ENCODE measurements around the gene NCAN. TPM values are rescaled to one million over a fixed set of nuclear protein-coding genes. Genes with fewer than 3 reads are reported as not detected.

The NCAN gene
- polyA plus RNA-seq, 1 donor (not counting 4 experiments of a cell fraction or from before 2014, with no cell fraction given), result not detected

DNA sequence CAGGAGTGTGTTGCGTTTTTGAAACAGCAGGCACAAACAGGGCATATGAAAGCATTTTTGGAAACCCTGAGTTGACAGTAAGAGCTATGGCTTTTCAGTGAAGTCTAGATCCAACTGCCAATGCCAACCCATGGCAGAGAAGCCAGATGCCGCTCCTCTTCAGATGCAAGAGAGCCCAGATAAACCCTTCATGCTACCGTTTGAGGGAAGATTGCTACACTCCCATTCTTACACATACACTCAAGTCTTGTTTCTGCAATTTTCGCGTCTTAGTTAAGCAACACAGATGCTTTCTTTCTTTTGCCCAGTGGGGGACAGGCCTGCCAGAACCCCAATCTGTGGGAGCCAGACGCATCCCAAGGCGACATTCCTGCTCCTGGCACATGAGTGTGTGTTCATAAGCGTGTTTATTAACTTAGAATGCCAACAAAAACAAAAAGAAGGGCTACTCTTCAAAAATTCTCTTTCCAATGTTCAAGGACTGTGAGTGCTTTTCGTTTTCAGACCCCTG lies 30.2 kb upstream of the NCAN start:
- Histone ChIP-seq H3K9ac (ENCODE audit: control insufficient read depth, extremely low read depth, insufficient read depth, low read length) (no peak overlapping the region), H3K9me3 (ENCODE audit: control insufficient read depth, low read depth, low read length) (no peaks in the 10 kb centered on the region), H3K27me3 (ENCODE audit: control insufficient read depth, extremely low read depth, insufficient read depth, low read length) (no peaks in the 10 kb centered on the region), H3K27ac (ENCODE audit: control insufficient read depth, insufficient read depth, low read length) (no peak overlapping the region), H3K4me2 (ENCODE audit: control insufficient read depth, extremely low read depth, insufficient read depth, low read depth, low read length) (no peak overlapping the region), H3K79me2 (ENCODE audit: control insufficient read depth, insufficient read depth, low read length) (peaks cover 5% of the 10 kb centered on the region), H3K9me1 (ENCODE audit: control insufficient read depth, extremely low read depth, insufficient read depth, low read length) (no peaks in the 10 kb centered on the region), H3K4me1 (ENCODE audit: control insufficient read depth, extremely low read depth, insufficient read depth, low read length) (no peaks in the 10 kb centered on the region), H3K4me3 (ENCODE audit: control insufficient read depth in 2 of 3, extremely low read depth in 1 of 3, insufficient read depth in 2 of 3, low read depth in 1 of 3, low read length in 3 of 3) (no peak overlapping the region), H4K20me1 (ENCODE audit: control insufficient read depth, extremely low read depth, insufficient read depth, low read length) (no peaks in the 10 kb centered on the region), H2AFZ (ENCODE audit: control insufficient read depth, low read length) (no peak overlapping the region), H3K36me3 (ENCODE audit: control insufficient read depth in 2 of 2, extremely low read depth in 1 of 2, insufficient read depth in 2 of 2, low read length in 2 of 2) (peaks cover 4 to 26% of the 10 kb centered on the region in 2 experiments)
- FAIRE-seq, result no peak
- TF ChIP-seq EZH2 (IDR thresholded peaks at IDR 0.05; ENCODE audit: low read length), result no peak
- TF ChIP-seq, protein P1, sequence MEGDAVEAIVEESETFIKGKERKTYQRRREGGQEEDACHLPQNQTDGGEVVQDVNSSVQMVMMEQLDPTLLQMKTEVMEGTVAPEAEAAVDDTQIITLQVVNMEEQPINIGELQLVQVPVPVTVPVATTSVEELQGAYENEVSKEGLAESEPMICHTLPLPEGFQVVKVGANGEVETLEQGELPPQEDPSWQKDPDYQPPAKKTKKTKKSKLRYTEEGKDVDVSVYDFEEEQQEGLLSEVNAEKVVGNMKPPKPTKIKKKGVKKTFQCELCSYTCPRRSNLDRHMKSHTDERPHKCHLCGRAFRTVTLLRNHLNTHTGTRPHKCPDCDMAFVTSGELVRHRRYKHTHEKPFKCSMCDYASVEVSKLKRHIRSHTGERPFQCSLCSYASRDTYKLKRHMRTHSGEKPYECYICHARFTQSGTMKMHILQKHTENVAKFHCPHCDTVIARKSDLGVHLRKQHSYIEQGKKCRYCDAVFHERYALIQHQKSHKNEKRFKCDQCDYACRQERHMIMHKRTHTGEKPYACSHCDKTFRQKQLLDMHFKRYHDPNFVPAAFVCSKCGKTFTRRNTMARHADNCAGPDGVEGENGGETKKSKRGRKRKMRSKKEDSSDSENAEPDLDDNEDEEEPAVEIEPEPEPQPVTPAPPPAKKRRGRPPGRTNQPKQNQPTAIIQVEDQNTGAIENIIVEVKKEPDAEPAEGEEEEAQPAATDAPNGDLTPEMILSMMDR (optimal IDR thresholded peaks at IDR 0.05 in 1 of 3, IDR thresholded peaks at IDR 0.05 in 1 of 3, conservative IDR thresholded peaks at IDR 0.05 in 1 of 3; ENCODE audit: extremely low read depth in 1 of 3, insufficient read depth in 2 of 3, low read length in 3 of 3), result no peak
- dilution Hi-C loops (cut with MboI; ENCODE audit: extremely low pct_ligation_motif_present, low sequenced_read_pairs), result no loop called here
- no peak for DNase-seq (ENCODE audit: low read depth, low spot score)

GRCh38 chr19:19185853-19186740 lies 25.7 kb upstream of the NCAN start:
- H3K36me3 ChIP-seq (ENCODE audit: control insufficient read depth in 2 of 2, extremely low read depth in 1 of 2, insufficient read depth in 2 of 2, low read length in 2 of 2), result peaks cover 0 to 21% of the 10 kb centered on the region in 2 experiments
- no peak overlapping the region for H3K4me3 ChIP-seq (ENCODE audit: control insufficient read depth in 2 of 3, extremely low read depth in 1 of 3, insufficient read depth in 2 of 3, low read depth in 1 of 3, low read length in 3 of 3)
- no peaks in the 10 kb centered on the region for H3K27me3 ChIP-seq (ENCODE audit: control insufficient read depth, extremely low read depth, insufficient read depth, low read length)
- H3K4me2 ChIP-seq (ENCODE audit: control insufficient read depth, extremely low read depth, insufficient read depth, low read depth, low read length), result no peak overlapping the region
- FAIRE-seq (no peak), DNase-seq (ENCODE audit: low read depth, low spot score) (no peak)
- H2AFZ ChIP-seq (ENCODE audit: control insufficient read depth, low read length), result no peak overlapping the region
- no peaks in the 10 kb centered on the region for H3K9me3 ChIP-seq (ENCODE audit: control insufficient read depth, low read depth, low read length)
- no peaks in the 10 kb centered on the region for H3K9me1 ChIP-seq (ENCODE audit: control insufficient read depth, extremely low read depth, insufficient read depth, low read length)
- H3K4me1 ChIP-seq (ENCODE audit: control insufficient read depth, extremely low read depth, insufficient read depth, low read length), result peaks cover 6% of the 10 kb centered on the region
- H4K20me1 ChIP-seq (ENCODE audit: control insufficient read depth, extremely low read depth, insufficient read depth, low read length), result no peaks in the 10 kb centered on the region
- H3K79me2 ChIP-seq (ENCODE audit: control insufficient read depth, insufficient read depth, low read length), result peaks cover 29% of the 10 kb centered on the region
- dilution Hi-C loops (cut with MboI; ENCODE audit: extremely low pct_ligation_motif_present, low sequenced_read_pairs), result no loop called here
- no peak overlapping the region for H3K9ac ChIP-seq (ENCODE audit: control insufficient read depth, extremely low read depth, insufficient read depth, low read length)
- TF ChIP-seq, protein P1 (optimal IDR thresholded peaks at IDR 0.05 in 1 of 3, IDR thresholded peaks at IDR 0.05 in 1 of 3, conservative IDR thresholded peaks at IDR 0.05 in 1 of 3; ENCODE audit: extremely low read depth in 1 of 3, insufficient read depth in 2 of 3, low read length in 3 of 3), result peak; percentile 66 to 85 (median 77)
- TF ChIP-seq EZH2 (IDR thresholded peaks at IDR 0.05; ENCODE audit: low read length), result no peak
- H3K27ac ChIP-seq (ENCODE audit: control insufficient read depth, insufficient read depth, low read length), result no peak overlapping the region

All from keratinocyte (primary cell).